Measurements from ENCODE around the gene SHOC2. TPM values are rescaled to one million over a fixed set of nuclear protein-coding genes. Genes with fewer than 3 reads are reported as not detected.

Gene SHOC2
- total RNA-seq, 1 donor from 2014 or later = 106 TPM

DNA sequence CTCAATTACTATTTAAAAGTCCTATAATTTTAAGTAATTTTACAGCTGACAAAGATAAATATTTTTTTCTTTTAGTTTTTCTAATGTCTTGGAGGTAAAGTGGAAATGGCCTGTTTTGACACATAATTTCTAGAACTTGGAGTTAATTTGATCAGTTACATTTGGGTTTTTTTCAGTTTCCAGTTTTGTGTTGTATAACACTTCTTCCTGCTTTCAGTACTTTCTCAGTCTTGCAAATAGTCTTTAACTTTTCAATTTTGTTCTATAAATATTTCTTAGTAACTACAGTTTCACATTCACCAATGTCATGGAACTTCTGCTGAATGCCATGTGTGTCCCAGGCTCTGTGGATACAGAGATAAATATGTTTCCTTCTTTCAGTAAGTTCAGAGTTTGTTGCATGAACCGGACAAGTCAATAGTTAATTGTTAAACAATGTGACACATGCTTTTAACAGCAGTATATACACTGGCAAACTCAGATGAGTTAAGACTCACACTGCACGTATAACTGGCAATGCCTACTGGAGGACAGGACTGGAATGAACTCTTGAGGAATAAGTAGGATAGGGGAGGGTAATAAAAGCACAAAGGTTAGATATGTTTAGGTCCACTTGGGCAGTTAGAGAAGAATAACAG is 4.6 kb downstream of the SHOC2 start:
- ChIA-PET POLR2A (interaction anchor here (0.6 kb wide), 1 partner anchor 806 kb away, joined by 10 read pairs; no protein-coding TSS in a partner anchor), CTCF (no interaction called here)
- Mint-ChIP-seq H3K4me3 (peak overlapping the region; percentile 24), H3K36me3 (ENCODE audit: low read depth) (peaks cover 12% of the 10 kb centered on the region), H3K27me3 (no peaks in the 10 kb centered on the region), H3K27ac (peak overlapping the region; percentile 9), H3K4me1 (peaks cover 61% of the 10 kb centered on the region), H3K9me3 (no peaks in the 10 kb centered on the region)
- TF ChIP-seq, protein P1, sequence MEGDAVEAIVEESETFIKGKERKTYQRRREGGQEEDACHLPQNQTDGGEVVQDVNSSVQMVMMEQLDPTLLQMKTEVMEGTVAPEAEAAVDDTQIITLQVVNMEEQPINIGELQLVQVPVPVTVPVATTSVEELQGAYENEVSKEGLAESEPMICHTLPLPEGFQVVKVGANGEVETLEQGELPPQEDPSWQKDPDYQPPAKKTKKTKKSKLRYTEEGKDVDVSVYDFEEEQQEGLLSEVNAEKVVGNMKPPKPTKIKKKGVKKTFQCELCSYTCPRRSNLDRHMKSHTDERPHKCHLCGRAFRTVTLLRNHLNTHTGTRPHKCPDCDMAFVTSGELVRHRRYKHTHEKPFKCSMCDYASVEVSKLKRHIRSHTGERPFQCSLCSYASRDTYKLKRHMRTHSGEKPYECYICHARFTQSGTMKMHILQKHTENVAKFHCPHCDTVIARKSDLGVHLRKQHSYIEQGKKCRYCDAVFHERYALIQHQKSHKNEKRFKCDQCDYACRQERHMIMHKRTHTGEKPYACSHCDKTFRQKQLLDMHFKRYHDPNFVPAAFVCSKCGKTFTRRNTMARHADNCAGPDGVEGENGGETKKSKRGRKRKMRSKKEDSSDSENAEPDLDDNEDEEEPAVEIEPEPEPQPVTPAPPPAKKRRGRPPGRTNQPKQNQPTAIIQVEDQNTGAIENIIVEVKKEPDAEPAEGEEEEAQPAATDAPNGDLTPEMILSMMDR (IDR thresholded peaks at IDR 0.05) = no peak
- no peak for DNase-seq
- no peak for ATAC-seq (ENCODE audit: low read depth)
- intact Hi-C loops (cut with micrococcal nuclease) = loop anchor here (1.0 to 5.0 kb wide), 5 partner anchors 10 to 78 kb away; no protein-coding TSS in a partner anchor

DNA sequence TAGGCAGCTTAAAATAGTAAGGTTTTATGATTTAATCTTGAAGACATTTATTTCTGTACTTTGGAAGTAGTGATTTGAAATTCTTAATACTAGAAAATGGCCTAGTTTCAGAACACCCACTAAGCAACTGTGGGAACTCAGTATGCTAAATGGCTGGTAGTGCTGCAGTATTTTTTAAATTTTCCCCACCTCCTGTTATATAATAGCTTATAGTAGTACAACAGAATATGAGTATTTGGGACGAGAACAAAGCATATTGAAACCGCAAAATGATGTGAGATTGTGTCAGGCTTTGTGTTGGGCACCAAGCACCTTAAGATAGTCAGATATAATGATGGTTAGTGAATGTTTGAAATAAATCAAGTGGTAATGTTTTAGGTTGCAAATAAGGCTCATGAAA is 8.1 kb downstream of the SHOC2 start:
- Mint-ChIP-seq H3K36me3 (ENCODE audit: low read depth) (peaks cover 5% of the 10 kb centered on the region), H3K27ac (no peak overlapping the region), H3K27me3 (no peaks in the 10 kb centered on the region), H3K4me3 (no peak overlapping the region), H3K9me3 (no peaks in the 10 kb centered on the region), H3K4me1 (peaks cover 46% of the 10 kb centered on the region)
- DNase-seq (no peak), ATAC-seq (ENCODE audit: low read depth) (no peak)
- TF ChIP-seq, protein P1 (IDR thresholded peaks at IDR 0.05) = no peak
- ChIA-PET POLR2A (interaction anchor here (0.7 to 3.3 kb wide), 2 partner anchors 9 to 45 kb away, joined by 3 to 17 read pairs; partner anchors contain the start of genes BBIP1 and SHOC2), CTCF (interaction anchor here (0.7 kb wide), 1 partner anchor 1016 kb away, joined by 3 read pairs; no protein-coding TSS in a partner anchor)
- intact Hi-C loops (cut with micrococcal nuclease) = no loop called here

DNA sequence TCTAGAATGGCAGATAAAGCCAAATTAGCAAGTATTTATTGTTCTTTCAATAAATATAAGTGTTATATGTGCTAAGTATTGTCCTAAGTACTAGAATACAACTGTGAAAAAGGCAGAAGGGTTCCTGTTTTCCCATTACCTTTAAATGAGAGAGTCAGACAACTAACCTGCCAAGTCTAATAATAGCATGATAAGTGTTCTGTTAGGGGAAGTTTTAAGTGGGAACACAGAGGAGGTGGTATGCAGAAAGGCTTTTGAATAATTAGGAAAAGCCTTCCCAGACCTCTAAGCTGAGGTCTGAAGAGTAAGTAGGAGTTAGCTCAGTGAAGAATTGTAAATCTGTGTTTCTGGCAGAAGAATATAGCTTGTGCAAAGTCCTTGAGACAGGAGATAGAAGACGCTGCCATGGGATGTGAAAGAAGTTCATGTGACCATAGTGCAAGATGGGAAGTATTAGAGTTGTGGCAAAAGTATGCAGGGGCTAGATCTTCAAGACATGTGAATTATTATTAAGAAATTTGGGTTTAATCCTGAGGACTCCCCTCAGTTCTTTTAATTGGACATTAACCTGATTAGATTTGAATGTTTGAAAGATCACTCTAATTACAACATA is 12.5 kb downstream of the SHOC2 start:
- intact Hi-C loops (cut with micrococcal nuclease) = loop anchor here (2.0 kb wide), 1 partner anchor 23 kb away; no protein-coding TSS in a partner anchor
- H3K4me1 Mint-ChIP-seq = peaks cover 35% of the 10 kb centered on the region
- POLR2A ChIA-PET = no interaction called here
- no peak for ATAC-seq (ENCODE audit: low read depth)
- no peaks in the 10 kb centered on the region for H3K27me3 Mint-ChIP-seq
- no peak overlapping the region for H3K4me3 Mint-ChIP-seq
- no peak overlapping the region for H3K27ac Mint-ChIP-seq
- no peaks in the 10 kb centered on the region for H3K9me3 Mint-ChIP-seq
- CTCF ChIA-PET = no interaction called here
- peaks cover 11% of the 10 kb centered on the region for H3K36me3 Mint-ChIP-seq (ENCODE audit: low read depth)
- no peak for DNase-seq
- TF ChIP-seq, protein P1 (IDR thresholded peaks at IDR 0.05) = no peak

DNA sequence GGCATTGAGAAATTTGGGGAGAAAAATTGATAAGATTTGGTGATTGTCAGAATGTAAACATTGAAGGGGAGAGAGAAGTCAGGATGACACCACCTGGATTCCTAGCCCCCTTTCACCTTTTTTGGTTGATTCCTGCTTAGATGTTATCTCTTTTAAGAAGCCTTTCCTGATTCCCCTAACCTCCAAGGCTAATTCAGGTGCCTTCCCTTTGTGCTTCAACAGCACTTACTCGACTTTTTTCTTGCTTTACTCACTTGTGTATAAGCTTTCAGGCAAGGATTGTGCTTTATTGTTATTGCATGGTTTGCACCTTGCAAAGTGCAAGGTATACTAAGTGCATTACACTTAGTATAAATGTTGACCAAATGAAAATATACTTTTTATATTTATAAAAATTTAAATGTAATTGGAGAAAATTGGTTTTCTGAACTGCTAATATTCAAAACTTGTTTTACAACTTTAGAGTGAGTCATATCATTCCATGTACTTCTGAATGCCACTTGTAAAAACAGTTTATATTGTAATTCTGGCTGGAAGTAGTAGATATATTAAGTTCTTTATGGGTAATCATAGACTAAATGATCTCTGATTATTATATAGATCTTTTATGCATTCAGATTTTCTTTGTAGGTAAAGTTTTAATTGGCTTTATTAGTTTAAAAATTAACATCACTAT is 13.2 kb downstream of the SHOC2 start:
- Mint-ChIP-seq H3K27ac (no peak overlapping the region), H3K9me3 (no peaks in the 10 kb centered on the region), H3K4me3 (no peak overlapping the region), H3K27me3 (no peaks in the 10 kb centered on the region), H3K4me1 (peaks cover 37% of the 10 kb centered on the region), H3K36me3 (ENCODE audit: low read depth) (peaks cover 17% of the 10 kb centered on the region)
- no peak for ATAC-seq (ENCODE audit: low read depth)
- no peak for DNase-seq
- intact Hi-C loops (cut with micrococcal nuclease) = loop anchor here (2.0 kb wide), 1 partner anchor 22 kb away; no protein-coding TSS in a partner anchor
- CTCF ChIA-PET = no interaction called here
- POLR2A ChIA-PET = interaction anchor here (0.6 to 0.9 kb wide), 2 partner anchors 13 to 16 kb away, joined by 3 to 10 read pairs; partner anchors contain the start of genes BBIP1 and SHOC2
- TF ChIP-seq, protein P1 (IDR thresholded peaks at IDR 0.05) = no peak

DNA sequence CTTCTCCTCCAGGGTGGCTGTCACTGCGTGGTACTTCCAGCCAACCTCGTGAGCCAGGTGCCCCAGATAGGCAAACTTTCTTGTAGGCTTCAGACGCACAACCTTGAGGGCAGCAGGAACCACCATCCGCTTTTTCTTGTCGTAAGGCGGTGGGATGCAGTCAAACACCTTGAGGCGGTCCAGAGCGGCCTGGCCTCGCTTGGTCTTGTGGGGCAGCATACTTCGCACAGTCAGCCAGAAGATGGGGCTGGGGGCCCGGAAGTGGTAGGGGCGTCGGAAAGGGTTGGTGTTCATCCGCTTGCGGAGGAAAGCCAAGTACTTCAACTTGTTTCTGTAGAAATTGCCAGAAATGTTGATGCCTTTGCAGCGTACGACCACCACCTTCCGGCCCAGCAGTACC is 17.4 kb downstream of the SHOC2 start:
- Mint-ChIP-seq H3K27me3 (no peaks in the 10 kb centered on the region), H3K27ac (peak overlapping the region; percentile 31)

More for the DNA sequence above, 17.4 kb downstream of the SHOC2 start:
- TF ChIP-seq, protein P1 (IDR thresholded peaks at IDR 0.05) = no peak
- no peaks in the 10 kb centered on the region for H3K9me3 Mint-ChIP-seq
- intact Hi-C loops (cut with micrococcal nuclease) = loop anchor here (2.0 kb wide), 1 partner anchor 16 kb away; no protein-coding TSS in a partner anchor
- H3K4me1 Mint-ChIP-seq = peaks cover 46% of the 10 kb centered on the region
- no peak for ATAC-seq (ENCODE audit: low read depth)
- ChIA-PET CTCF (no interaction called here), POLR2A (interaction anchor here (1.3 kb wide), 1 partner anchor 18 kb away, joined by 3 read pairs; the partner anchor contains the start of genes BBIP1 and SHOC2)
- H3K4me3 Mint-ChIP-seq = no peak overlapping the region
- no peak for DNase-seq
- peaks cover 39% of the 10 kb centered on the region for H3K36me3 Mint-ChIP-seq (ENCODE audit: low read depth)
